HEK293 (cell line): ENCODE measurements around the gene POLN.

Source experiments
- CTCF ChIA-PET: fragments of 350-600 bp; formaldehyde crosslinking; extraction: SDS; loops from one replicate; lab custom pipeline; 2021; ENCODE audit warnings: antibody characterized with exemption; lab: Yijun Ruan, JAX
- POLR2A ChIA-PET: fragments of 300-600 bp; formaldehyde crosslinking; extraction: SDS; loops from one replicate; lab custom pipeline; 2020; ENCODE audit warnings: antibody characterized with exemption, inconsistent platforms; lab: Yijun Ruan, JAX
- H3K27ac ChIP-seq: fragments of 200-500 bp; sonication (Bioruptor generic); 2 replicates; pipeline ENCODE4 v1.5.1; 2014; ENCODE audit warnings: low read depth, low read length, control low read depth, inconsistent platforms; ENCODE audit errors: extremely low read depth
- H3K36me3 ChIP-seq, 2 experiments: fragments of 200-500 bp in 1 of 2; sonication (Bioruptor generic) in 1 of 2; 1 replicate in 1 of 2; 2 replicates in 1 of 2; pipeline ENCODE4 v1.5.1; 2014 to 2017; ENCODE audit warnings: inconsistent platforms in 2 of 2, low read length in 2 of 2; ENCODE audit not compliant: control insufficient read depth in 2 of 2, insufficient read depth in 1 of 2
- H3K4me1 ChIP-seq: fragments of 200-500 bp; sonication (Bioruptor generic); 2 replicates; pipeline ENCODE4 v1.5.1; 2014; ENCODE audit warnings: mild to moderate bottlenecking, low read length, inconsistent platforms; ENCODE audit not compliant: control insufficient read depth, insufficient read depth
- H3K4me3 ChIP-seq: 2 replicates; pipeline ENCODE4 v1.5.1; 2011; ENCODE audit warnings: low read depth, mild to moderate bottlenecking, control low read depth, low read length, moderate library complexity
- H3K9me3 ChIP-seq: fragments of 200-500 bp; sonication (Bioruptor generic); 2 replicates; pipeline ENCODE4 v1.5.1; 2014; ENCODE audit warnings: low read depth, low read length, inconsistent platforms; ENCODE audit not compliant: control insufficient read depth, insufficient read depth
- BCL11A ChIP-seq: fragments of 450-650 bp; formaldehyde crosslinking; IDR thresholded peaks from 2 replicates; pipeline ENCODE4 v1.5.1; 2016; ENCODE audit warnings: low read depth, missing biosample characterization, missing genetic modification characterization
- HOXA7 ChIP-seq: sonication (generic); formaldehyde crosslinking; IDR thresholded peaks from 2 replicates; pipeline ENCODE4 v1.8.1; 2022; ENCODE audit warnings: missing genetic modification reagents, borderline replicate concordance
- KLF7 ChIP-seq: fragments of 450-650 bp; formaldehyde crosslinking; IDR thresholded peaks from 2 replicates; pipeline ENCODE4 v1.5.1; 2016; ENCODE audit warnings: missing biosample characterization, missing genetic modification characterization, borderline replicate concordance
- OVOL3 ChIP-seq: fragments of 450-650 bp; formaldehyde crosslinking; IDR thresholded peaks from 2 replicates; pipeline ENCODE4 v1.5.1; 2016; ENCODE audit warnings: missing biosample characterization, missing genetic modification characterization
- SCRT1 ChIP-seq: fragments of 450-650 bp; formaldehyde crosslinking; IDR thresholded peaks from 2 replicates; pipeline ENCODE4 v1.5.1; 2016; ENCODE audit warnings: missing biosample characterization, missing genetic modification characterization, borderline replicate concordance
- ZNF155 ChIP-seq: fragments of 450-650 bp; formaldehyde crosslinking; IDR thresholded peaks from 2 replicates; pipeline ENCODE4 v1.5.1; 2016; ENCODE audit warnings: missing biosample characterization, missing genetic modification characterization
- ZNF16 ChIP-seq: fragments of 450-650 bp; formaldehyde crosslinking; IDR thresholded peaks from 2 replicates; pipeline ENCODE4 v1.5.1; 2016; ENCODE audit warnings: low read depth, missing biosample characterization, missing genetic modification characterization
- ZNF24 ChIP-seq: fragments of 450-650 bp; formaldehyde crosslinking; IDR thresholded peaks from 2 replicates; pipeline ENCODE4 v1.5.1; 2016; ENCODE audit warnings: missing biosample characterization, missing genetic modification characterization
- ZNF426 ChIP-seq: fragments of 450-650 bp; formaldehyde crosslinking; IDR thresholded peaks from 2 replicates; pipeline ENCODE4 v1.5.1; 2017; ENCODE audit warnings: missing biosample characterization, missing genetic modification characterization, mild to moderate bottlenecking, inconsistent platforms, moderate library complexity
- ZNF561 ChIP-seq: fragments of 450-650 bp; IDR thresholded peaks from 2 replicates; pipeline ENCODE4 v1.5.1; 2018; ENCODE audit warnings: missing biosample characterization, missing genetic modification characterization, borderline replicate concordance
- ZNF624 ChIP-seq: fragments of 450-650 bp; formaldehyde crosslinking; IDR thresholded peaks from 2 replicates; pipeline ENCODE4 v1.5.1; 2017; ENCODE audit warnings: missing biosample characterization, missing genetic modification characterization
- ZNF629 ChIP-seq: fragments of 450-650 bp; formaldehyde crosslinking; IDR thresholded peaks from 2 replicates; pipeline ENCODE4 v1.5.1; 2017; ENCODE audit warnings: missing biosample characterization, missing genetic modification characterization
- ZNF670 ChIP-seq: fragments of 450-650 bp; formaldehyde crosslinking; IDR thresholded peaks from 2 replicates; pipeline ENCODE4 v1.5.1; 2016; ENCODE audit warnings: missing biosample characterization, missing genetic modification characterization, low read depth
- ZNF830 ChIP-seq: fragments of 450-650 bp; IDR thresholded peaks from 2 replicates; pipeline ENCODE4 v1.5.0; 2018; ENCODE audit warnings: missing biosample characterization, missing genetic modification characterization, low read depth, mild to moderate bottlenecking, moderate library complexity
- TF ChIP-seq, protein P1 (sequence below): fragments of 450-650 bp; formaldehyde crosslinking; IDR thresholded peaks from 2 replicates; pipeline ENCODE4 v1.5.1; 2017; ENCODE audit warnings: missing biosample characterization, missing genetic modification characterization
- TF ChIP-seq, protein P2 (sequence below): fragments of 450-650 bp; formaldehyde crosslinking; IDR thresholded peaks from 2 replicates; pipeline ENCODE4 v1.5.1; 2016; ENCODE audit warnings: missing biosample characterization, missing genetic modification characterization
- TF ChIP-seq, protein P3 (sequence below): fragments of 450-650 bp; formaldehyde crosslinking; IDR thresholded peaks from 2 replicates; pipeline ENCODE4 v1.5.1; 2016; ENCODE audit warnings: missing biosample characterization, missing genetic modification characterization, borderline replicate concordance
- TF ChIP-seq, protein P4 (sequence below): fragments of 450-650 bp; formaldehyde crosslinking; IDR thresholded peaks from 2 replicates; pipeline ENCODE4 v1.5.1; 2017; ENCODE audit warnings: missing biosample characterization, missing genetic modification characterization
- TF ChIP-seq, protein P5 (sequence below): fragments of 450-650 bp; formaldehyde crosslinking; IDR thresholded peaks from 2 replicates; pipeline ENCODE4 v1.5.1; 2016; ENCODE audit warnings: missing biosample characterization, missing genetic modification characterization

POLN gene

DNA sequence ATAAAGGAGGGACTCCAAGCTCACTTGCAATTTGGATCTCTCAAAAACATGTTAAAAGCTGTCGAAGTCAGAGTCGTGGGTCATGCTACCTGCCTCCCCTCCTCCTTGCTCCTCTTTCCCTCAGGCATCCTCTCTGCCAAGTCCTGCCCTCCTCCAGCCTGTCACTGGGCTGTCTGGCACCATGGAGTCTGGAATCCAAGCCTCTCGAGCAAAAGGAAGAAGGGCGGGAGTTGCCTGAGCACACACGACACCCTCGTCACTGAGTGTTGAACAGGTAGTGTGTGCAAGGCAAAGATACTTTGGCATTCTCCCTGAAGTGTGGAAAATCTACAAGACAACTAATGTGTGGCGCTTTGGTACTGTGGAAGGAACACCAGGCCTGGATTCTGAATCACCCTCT lies 62.2 kb downstream of the POLN start:
- POLR2A ChIA-PET: no interaction called here
- CTCF ChIA-PET: interaction anchor here (1.3 kb wide), 1 partner anchor 40 kb away, joined by 4 read pairs; no protein-coding TSS in a partner anchor
- TF ChIP-seq ZNF629 (tag by site-specific recombination) (no peak), KLF7 (tag by site-specific recombination) (no peak), ZNF16 (tag by site-specific recombination) (no peak), ZNF24 (tag by site-specific recombination) (no peak), ZNF155 (no peak), ZNF670 (no peak), ZNF561 (no peak), ZNF830 (no peak), ZNF624 (tag by site-specific recombination) (no peak), ZNF426 (tag by site-specific recombination) (no peak), OVOL3 (no peak), BCL11A (tag by site-specific recombination) (no peak), HOXA7 (no peak), SCRT1 (tag by site-specific recombination) (no peak)
- TF ChIP-seq, protein P1, sequence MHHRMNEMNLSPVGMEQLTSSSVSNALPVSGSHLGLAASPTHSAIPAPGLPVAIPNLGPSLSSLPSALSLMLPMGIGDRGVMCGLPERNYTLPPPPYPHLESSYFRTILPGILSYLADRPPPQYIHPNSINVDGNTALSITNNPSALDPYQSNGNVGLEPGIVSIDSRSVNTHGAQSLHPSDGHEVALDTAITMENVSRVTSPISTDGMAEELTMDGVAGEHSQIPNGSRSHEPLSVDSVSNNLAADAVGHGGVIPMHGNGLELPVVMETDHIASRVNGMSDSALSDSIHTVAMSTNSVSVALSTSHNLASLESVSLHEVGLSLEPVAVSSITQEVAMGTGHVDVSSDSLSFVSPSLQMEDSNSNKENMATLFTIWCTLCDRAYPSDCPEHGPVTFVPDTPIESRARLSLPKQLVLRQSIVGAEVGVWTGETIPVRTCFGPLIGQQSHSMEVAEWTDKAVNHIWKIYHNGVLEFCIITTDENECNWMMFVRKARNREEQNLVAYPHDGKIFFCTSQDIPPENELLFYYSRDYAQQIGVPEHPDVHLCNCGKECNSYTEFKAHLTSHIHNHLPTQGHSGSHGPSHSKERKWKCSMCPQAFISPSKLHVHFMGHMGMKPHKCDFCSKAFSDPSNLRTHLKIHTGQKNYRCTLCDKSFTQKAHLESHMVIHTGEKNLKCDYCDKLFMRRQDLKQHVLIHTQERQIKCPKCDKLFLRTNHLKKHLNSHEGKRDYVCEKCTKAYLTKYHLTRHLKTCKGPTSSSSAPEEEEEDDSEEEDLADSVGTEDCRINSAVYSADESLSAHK (tag by site-specific recombination): no peak
- TF ChIP-seq, protein P2, sequence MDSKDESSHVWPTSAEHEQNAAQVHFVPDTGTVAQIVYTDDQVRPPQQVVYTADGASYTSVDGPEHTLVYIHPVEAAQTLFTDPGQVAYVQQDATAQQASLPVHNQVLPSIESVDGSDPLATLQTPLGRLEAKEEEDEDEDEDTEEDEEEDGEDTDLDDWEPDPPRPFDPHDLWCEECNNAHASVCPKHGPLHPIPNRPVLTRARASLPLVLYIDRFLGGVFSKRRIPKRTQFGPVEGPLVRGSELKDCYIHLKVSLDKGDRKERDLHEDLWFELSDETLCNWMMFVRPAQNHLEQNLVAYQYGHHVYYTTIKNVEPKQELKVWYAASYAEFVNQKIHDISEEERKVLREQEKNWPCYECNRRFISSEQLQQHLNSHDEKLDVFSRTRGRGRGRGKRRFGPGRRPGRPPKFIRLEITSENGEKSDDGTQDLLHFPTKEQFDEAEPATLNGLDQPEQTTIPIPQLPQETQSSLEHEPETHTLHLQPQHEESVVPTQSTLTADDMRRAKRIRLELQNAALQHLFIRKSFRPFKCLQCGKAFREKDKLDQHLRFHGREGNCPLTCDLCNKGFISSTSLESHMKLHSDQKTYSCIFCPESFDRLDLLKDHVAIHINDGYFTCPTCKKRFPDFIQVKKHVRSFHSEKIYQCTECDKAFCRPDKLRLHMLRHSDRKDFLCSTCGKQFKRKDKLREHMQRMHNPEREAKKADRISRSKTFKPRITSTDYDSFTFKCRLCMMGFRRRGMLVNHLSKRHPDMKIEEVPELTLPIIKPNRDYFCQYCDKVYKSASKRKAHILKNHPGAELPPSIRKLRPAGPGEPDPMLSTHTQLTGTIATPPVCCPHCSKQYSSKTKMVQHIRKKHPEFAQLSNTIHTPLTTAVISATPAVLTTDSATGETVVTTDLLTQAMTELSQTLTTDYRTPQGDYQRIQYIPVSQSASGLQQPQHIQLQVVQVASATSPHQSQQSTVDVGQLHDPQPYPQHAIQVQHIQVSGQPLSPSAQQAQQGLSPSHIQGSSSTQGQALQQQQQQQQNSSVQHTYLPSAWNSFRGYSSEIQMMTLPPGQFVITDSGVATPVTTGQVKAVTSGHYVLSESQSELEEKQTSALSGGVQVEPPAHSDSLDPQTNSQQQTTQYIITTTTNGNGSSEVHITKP: no peak
- TF ChIP-seq, protein P3, sequence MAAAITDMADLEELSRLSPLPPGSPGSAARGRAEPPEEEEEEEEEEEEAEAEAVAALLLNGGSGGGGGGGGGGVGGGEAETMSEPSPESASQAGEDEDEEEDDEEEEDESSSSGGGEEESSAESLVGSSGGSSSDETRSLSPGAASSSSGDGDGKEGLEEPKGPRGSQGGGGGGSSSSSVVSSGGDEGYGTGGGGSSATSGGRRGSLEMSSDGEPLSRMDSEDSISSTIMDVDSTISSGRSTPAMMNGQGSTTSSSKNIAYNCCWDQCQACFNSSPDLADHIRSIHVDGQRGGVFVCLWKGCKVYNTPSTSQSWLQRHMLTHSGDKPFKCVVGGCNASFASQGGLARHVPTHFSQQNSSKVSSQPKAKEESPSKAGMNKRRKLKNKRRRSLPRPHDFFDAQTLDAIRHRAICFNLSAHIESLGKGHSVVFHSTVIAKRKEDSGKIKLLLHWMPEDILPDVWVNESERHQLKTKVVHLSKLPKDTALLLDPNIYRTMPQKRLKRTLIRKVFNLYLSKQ: no peak
- TF ChIP-seq, protein P4, sequence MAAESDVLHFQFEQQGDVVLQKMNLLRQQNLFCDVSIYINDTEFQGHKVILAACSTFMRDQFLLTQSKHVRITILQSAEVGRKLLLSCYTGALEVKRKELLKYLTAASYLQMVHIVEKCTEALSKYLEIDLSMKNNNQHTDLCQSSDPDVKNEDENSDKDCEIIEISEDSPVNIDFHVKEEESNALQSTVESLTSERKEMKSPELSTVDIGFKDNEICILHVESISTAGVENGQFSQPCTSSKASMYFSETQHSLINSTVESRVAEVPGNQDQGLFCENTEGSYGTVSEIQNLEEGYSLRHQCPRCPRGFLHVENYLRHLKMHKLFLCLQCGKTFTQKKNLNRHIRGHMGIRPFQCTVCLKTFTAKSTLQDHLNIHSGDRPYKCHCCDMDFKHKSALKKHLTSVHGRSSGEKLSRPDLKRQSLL (tag by site-specific recombination): no peak
- TF ChIP-seq, protein P5, sequence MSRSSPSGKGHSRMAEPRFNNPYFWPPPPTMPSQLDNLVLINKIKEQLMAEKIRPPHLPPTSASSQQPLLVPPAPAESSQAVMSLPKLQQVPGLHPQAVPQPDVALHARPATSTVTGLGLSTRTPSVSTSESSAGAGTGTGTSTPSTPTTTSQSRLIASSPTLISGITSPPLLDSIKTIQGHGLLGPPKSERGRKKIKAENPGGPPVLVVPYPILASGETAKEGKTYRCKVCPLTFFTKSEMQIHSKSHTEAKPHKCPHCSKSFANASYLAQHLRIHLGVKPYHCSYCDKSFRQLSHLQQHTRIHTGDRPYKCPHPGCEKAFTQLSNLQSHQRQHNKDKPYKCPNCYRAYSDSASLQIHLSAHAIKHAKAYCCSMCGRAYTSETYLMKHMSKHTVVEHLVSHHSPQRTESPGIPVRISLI (tag by site-specific recombination): no peak
- Histone ChIP-seq H3K4me1 (no peaks in the 10 kb centered on the region), H3K36me3 (peaks cover 0 to 31% of the 10 kb centered on the region in 2 experiments; a peak in 1 of 3 replicates), H3K9me3 (no peaks in the 10 kb centered on the region), H3K27ac (no peak overlapping the region), H3K4me3 (no peak overlapping the region)
